Kidney epithelial cell (primary cell): ENCODE data around the gene OVOL1. TPM values are rescaled to one million over a fixed set of nuclear protein-coding genes. Genes with fewer than 3 reads are reported as not detected.
"Not testable (repeated sequence)": the region's sequence is repeated elsewhere in the genome, so short reads cannot be mapped to it uniquely, and the experiment has no call there.

Experiments
- DNase-seq: peaks from one replicate; pipeline ENCODE4 v3.0.0-alpha.2; 2010; ENCODE audit warnings: low read depth
- H3K27me3 ChIP-seq: 2 replicates; pipeline ENCODE4 v1.6.0; 2011; ENCODE audit warnings: low read length; ENCODE audit not compliant: control insufficient read depth, insufficient read depth
- H3K36me3 ChIP-seq: 2 replicates; pipeline ENCODE4 v1.5.1; 2011; ENCODE audit warnings: low read length; ENCODE audit not compliant: control insufficient read depth, insufficient read depth
- H3K4me3 ChIP-seq: 2 replicates; pipeline ENCODE4 v1.5.1; 2011; ENCODE audit warnings: low read depth, mild to moderate bottlenecking, control low read depth, low read length
- total RNA-seq: library from RNA; depleted of rRNA; stranded (reverse); fragments of >200 nt; gene quantifications from 2 replicates; pipeline ENCODE4 v1.2.3, GENCODE V29; 2015
- TF ChIP-seq, protein P1 (sequence below): IDR thresholded peaks from 2 replicates; pipeline ENCODE4 v1.5.1; 2011; ENCODE audit warnings: mild to moderate bottlenecking, moderate library complexity, low read length, control low read depth, inconsistent platforms; ENCODE audit not compliant: insufficient read depth, poor library complexity, severe bottlenecking

OVOL1 gene
- total RNA-seq, 1 donor from 2014 or later = 17.8 TPM

- TF ChIP-seq, protein P1, sequence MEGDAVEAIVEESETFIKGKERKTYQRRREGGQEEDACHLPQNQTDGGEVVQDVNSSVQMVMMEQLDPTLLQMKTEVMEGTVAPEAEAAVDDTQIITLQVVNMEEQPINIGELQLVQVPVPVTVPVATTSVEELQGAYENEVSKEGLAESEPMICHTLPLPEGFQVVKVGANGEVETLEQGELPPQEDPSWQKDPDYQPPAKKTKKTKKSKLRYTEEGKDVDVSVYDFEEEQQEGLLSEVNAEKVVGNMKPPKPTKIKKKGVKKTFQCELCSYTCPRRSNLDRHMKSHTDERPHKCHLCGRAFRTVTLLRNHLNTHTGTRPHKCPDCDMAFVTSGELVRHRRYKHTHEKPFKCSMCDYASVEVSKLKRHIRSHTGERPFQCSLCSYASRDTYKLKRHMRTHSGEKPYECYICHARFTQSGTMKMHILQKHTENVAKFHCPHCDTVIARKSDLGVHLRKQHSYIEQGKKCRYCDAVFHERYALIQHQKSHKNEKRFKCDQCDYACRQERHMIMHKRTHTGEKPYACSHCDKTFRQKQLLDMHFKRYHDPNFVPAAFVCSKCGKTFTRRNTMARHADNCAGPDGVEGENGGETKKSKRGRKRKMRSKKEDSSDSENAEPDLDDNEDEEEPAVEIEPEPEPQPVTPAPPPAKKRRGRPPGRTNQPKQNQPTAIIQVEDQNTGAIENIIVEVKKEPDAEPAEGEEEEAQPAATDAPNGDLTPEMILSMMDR = no peak
- Histone ChIP-seq H3K36me3 (no peaks in the 10 kb centered on the region), H3K27me3 (no peaks in the 10 kb centered on the region), H3K4me3 (no peak overlapping the region)
- no peak for DNase-seq
These were observed 36.1 kb downstream of the OVOL1 start for GRCh38 chr11:65822776-65823528.

GRCh38 chr11:65826984-65827735 is 40.3 kb downstream of the OVOL1 start:
- TF ChIP-seq, protein P1 = no peak
- no peak for DNase-seq
- H3K36me3 ChIP-seq = no peaks in the 10 kb centered on the region
- no peak overlapping the region for H3K4me3 ChIP-seq
- H3K27me3 ChIP-seq = peaks cover 6% of the 10 kb centered on the region

DNA sequence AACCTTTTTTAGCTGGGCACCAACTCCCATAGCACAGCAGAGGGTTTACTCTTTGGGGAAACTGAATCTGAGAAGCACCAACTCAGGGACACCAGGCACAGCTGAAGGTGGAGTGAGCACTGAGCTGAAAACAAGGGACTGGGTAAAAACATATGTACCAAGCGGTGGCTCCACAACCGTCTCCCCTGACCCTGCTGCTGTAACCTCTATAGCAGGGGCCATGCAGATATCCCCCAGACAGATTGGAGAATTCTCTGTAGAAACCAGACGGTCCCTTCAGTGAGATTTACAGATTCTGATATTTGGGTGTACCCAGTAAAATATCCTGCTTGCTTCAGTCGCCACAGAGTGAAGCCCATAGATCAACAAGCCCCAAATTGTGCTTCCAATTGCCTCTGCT is 42.6 kb downstream of the OVOL1 start:
- DNase-seq = no peak
- Histone ChIP-seq H3K4me3 (no peak overlapping the region), H3K27me3 (peaks cover 17% of the 10 kb centered on the region), H3K36me3 (no peaks in the 10 kb centered on the region)
- TF ChIP-seq, protein P1 = no peak

DNA sequence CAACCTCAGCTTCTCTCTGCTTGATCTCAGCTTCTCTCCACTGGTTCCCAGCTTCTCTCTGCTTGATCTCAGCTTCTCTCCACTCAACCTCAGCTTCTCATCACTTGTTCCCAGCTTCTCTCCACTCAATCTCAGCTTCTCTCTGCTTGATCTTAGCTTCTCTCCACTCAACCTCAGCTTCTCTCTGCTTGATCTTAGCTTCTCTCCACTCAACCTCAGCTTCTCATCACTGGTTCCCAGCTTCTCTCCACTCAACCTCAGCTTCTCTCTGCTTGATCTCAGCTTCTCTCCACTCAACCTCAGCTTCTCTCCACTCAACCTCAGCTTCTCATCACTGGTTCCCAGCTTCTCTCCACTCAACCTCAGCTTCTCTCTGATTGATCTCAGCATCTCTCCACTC is 45.4 kb downstream of the OVOL1 start:
- DNase-seq, H3K4me3 ChIP-seq, H3K36me3 ChIP-seq: not testable (repeated sequence)
- peaks cover 17% of the 10 kb centered on the region for H3K27me3 ChIP-seq

GRCh38 chr11:65833297-65834030 is 46.6 kb downstream of the OVOL1 start, which contains the start of gene SNX32:
SNX32 (plus strand) TSS chr11:65833963; CDS start chr11:65834066, 103 bp downstream.
- TF ChIP-seq, protein P1 = no peak
- no peaks in the 10 kb centered on the region for H3K36me3 ChIP-seq
- H3K4me3 ChIP-seq = peak within 1 kb of the TSS; percentile 53
- peak; percentile 48 for DNase-seq
- H3K27me3 ChIP-seq = peaks cover 17% of the 10 kb centered on the region

GRCh38 chr11:65834202-65834601 is 47.3 kb downstream of the OVOL1 start:
- DNase-seq = no peak
- H3K4me3 ChIP-seq = peak overlapping the region; percentile 53
- H3K27me3 ChIP-seq = peaks cover 16% of the 10 kb centered on the region
- TF ChIP-seq, protein P1 = no peak
- H3K36me3 ChIP-seq = no peaks in the 10 kb centered on the region
